ENCODE measurements around the gene SRGAP3. TPM values are rescaled to one million over a fixed set of nuclear protein-coding genes. Genes with fewer than 3 reads are reported as not detected.

SRGAP3 gene
- total and polyA plus RNA-seq, 10 of the 15 experiments (the other 5 are each of a cell fraction or from before 2014, with no cell fraction given), result 0.32 to 1.7 (median 0.99) TPM

DNA sequence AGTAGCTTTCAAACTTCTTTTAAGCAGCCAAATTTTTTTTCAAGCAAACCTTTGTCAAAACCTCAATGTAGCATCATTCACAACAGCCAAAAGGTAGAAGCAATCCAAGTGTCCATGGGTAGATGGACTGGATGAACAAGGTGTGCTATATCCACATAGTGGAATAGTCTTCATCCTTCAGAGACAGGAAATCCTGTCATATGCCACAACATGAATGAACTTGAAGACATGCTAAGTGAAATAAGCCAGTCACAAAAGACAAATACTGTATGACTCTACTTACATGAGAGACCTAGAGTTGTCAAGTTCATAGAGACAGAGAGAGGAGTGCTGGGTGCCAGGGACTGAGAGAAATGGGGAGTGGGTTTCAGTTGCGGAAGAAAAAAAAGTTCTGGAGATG lies 87.6 kb downstream of the SRGAP3 start:
- Histone ChIP-seq H2AFZ (ENCODE audit: control insufficient read depth, low read depth, low read length) (no peak overlapping the region), H3K4me3 (no peak overlapping the region), H4K20me1 (ENCODE audit: control insufficient read depth, insufficient read depth) (no peaks in the 10 kb centered on the region), H3K9me3 (replicated peaks; ENCODE audit: control insufficient read depth, insufficient read depth, low read length) (no peaks in the 10 kb centered on the region), H3K4me2 (ENCODE audit: control insufficient read depth, insufficient read depth) (no peak overlapping the region), H3K9ac (ENCODE audit: control insufficient read depth, insufficient read depth, low read length) (no peak overlapping the region), H3K36me3 (ENCODE audit: control insufficient read depth in 2 of 2, insufficient read depth in 2 of 2, low read length in 1 of 2) (no peaks in the 10 kb centered on the region), H3K27ac (ENCODE audit: control insufficient read depth, insufficient read depth) (no peak overlapping the region), H3K27me3 (replicated peaks in 1 of 2; ENCODE audit: control insufficient read depth in 2 of 2, insufficient read depth in 2 of 2, low read length in 1 of 2) (no peaks in the 10 kb centered on the region), H3K79me2 (ENCODE audit: control insufficient read depth, insufficient read depth, low read length) (no peaks in the 10 kb centered on the region), H3K4me1 (ENCODE audit: control insufficient read depth, insufficient read depth, low read length) (no peaks in the 10 kb centered on the region)
- RAD21 ChIA-PET (ENCODE audit: unreplicated experiment), result no interaction called here
- no peak for DNase-seq (ENCODE audit: low read depth, low spot score)
- POLR2A ChIA-PET, result no interaction called here
- in situ Hi-C loops (cut with MboI) (no loop called here), intact Hi-C loops (cut with micrococcal nuclease; ENCODE audit: unreplicated experiment) (no loop called here)
- SMC1A ChIA-PET (ENCODE audit: uncharacterized antibody, unreplicated experiment), result no interaction called here
- BruUV-seq (replicated peaks), result no TSS peak
- ATAC-seq, result no peak
- CTCF ChIA-PET, result no interaction called here
- FAIRE-seq, result no peak
- no peak for TF ChIP-seq E4F1 (IDR thresholded peaks at IDR 0.05; ENCODE audit: borderline replicate concordance, partially characterized antibody)
- TF ChIP-seq BRCA1 (IDR thresholded peaks at IDR 0.05; ENCODE audit: low read depth, low read length), result no peak
- TF ChIP-seq, protein P1, sequence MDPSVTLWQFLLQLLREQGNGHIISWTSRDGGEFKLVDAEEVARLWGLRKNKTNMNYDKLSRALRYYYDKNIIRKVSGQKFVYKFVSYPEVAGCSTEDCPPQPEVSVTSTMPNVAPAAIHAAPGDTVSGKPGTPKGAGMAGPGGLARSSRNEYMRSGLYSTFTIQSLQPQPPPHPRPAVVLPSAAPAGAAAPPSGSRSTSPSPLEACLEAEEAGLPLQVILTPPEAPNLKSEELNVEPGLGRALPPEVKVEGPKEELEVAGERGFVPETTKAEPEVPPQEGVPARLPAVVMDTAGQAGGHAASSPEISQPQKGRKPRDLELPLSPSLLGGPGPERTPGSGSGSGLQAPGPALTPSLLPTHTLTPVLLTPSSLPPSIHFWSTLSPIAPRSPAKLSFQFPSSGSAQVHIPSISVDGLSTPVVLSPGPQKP (IDR thresholded peaks at IDR 0.05; ENCODE audit: low read depth, low read length), result no peak
- TF ChIP-seq, protein P2, sequence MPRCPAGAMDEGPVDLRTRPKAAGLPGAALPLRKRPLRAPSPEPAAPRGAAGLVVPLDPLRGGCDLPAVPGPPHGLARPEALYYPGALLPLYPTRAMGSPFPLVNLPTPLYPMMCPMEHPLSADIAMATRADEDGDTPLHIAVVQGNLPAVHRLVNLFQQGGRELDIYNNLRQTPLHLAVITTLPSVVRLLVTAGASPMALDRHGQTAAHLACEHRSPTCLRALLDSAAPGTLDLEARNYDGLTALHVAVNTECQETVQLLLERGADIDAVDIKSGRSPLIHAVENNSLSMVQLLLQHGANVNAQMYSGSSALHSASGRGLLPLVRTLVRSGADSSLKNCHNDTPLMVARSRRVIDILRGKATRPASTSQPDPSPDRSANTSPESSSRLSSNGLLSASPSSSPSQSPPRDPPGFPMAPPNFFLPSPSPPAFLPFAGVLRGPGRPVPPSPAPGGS (IDR thresholded peaks at IDR 0.05; ENCODE audit: borderline replicate concordance, insufficient read depth, low read depth, low read length, poor library complexity, severe bottlenecking), result no peak
- no peak for TF ChIP-seq CHD2 (IDR thresholded peaks at IDR 0.05; ENCODE audit: borderline replicate concordance, low read depth, low read length)
- TF ChIP-seq, protein P3, sequence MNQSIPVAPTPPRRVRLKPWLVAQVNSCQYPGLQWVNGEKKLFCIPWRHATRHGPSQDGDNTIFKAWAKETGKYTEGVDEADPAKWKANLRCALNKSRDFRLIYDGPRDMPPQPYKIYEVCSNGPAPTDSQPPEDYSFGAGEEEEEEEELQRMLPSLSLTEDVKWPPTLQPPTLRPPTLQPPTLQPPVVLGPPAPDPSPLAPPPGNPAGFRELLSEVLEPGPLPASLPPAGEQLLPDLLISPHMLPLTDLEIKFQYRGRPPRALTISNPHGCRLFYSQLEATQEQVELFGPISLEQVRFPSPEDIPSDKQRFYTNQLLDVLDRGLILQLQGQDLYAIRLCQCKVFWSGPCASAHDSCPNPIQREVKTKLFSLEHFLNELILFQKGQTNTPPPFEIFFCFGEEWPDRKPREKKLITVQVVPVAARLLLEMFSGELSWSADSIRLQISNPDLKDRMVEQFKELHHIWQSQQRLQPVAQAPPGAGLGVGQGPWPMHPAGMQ (IDR thresholded peaks at IDR 0.05; ENCODE audit: borderline replicate concordance), result no peak
- TF ChIP-seq ETV6 (conservative IDR thresholded peaks at IDR 0.05 in 1 of 2, IDR thresholded peaks at IDR 0.05 in 1 of 2; ENCODE audit: borderline replicate concordance in 1 of 2, low read depth in 1 of 2), result no peak
- TF ChIP-seq TCF3 (IDR thresholded peaks at IDR 0.05; ENCODE audit: borderline replicate concordance, insufficient read depth, low read depth, low read length), result no peak
- no peak for TF ChIP-seq CREM (IDR thresholded peaks at IDR 0.05; ENCODE audit: low read depth)
- no peak for TF ChIP-seq ZBTB40 (IDR thresholded peaks at IDR 0.05; ENCODE audit: borderline replicate concordance)
- TF ChIP-seq MYC (IDR thresholded peaks at IDR 0.05; ENCODE audit: insufficient read depth, insufficient read length, insufficient replicate concordance, low read length, severe bottlenecking), result no peak
- WGBS (ENCODE audit: insufficient coverage, insufficient replicate concordance, low lambda C conversion rate, missing lambda C conversion rate), result 38% methylated on average over 1 of the region's 1 CpG
